H1 (cell line): ENCODE results near the gene MT1X. TPM values are rescaled to one million over a fixed set of nuclear protein-coding genes. Genes with fewer than 3 reads are reported as not detected.

Experiments used
- CTCF ChIA-PET: fragments of 300-600 bp; sonication (Branson Sonifier 250); formaldehyde crosslinking; loops from one replicate; lab custom pipeline; 2021; ENCODE audit not compliant: partially characterized antibody; lab: Charles Lee
- POLR2A ChIA-PET: fragments of 300-600 bp; sonication (Branson Sonifier 250); formaldehyde crosslinking; loops from one replicate; lab custom pipeline; 2021; ENCODE audit warnings: inconsistent platforms; ENCODE audit not compliant: partially characterized antibody; lab: Charles Lee
- DNase-seq, 2 experiments: peaks; one replicate each; pipeline versions ENCODE4 v3.0.0 to v3.0.0-alpha.2; 2010 to 2022; ENCODE audit warnings: low spot score in 2 of 2, low read depth in 1 of 2, mixed read lengths in 1 of 2
- FAIRE-seq: peaks from 2 replicates; lab custom pipeline; 2011; peaks lifted over from hg19 to GRCh38; lab: Jason Lieb, UNC
- H2AFZ ChIP-seq: 2 replicates; pipeline ENCODE4 v1.8.1; 2012; ENCODE audit warnings: low read length, inconsistent platforms
- H2AK5ac ChIP-seq: 2 replicates; pipeline ENCODE4 v1.6.1; 2013; ENCODE audit warnings: low read depth, low read length
- H2BK120ac ChIP-seq: replicated peaks from 2 replicates; pipeline ENCODE3; 2013; ENCODE audit warnings: low read depth, low read length, inconsistent platforms
- H2BK12ac ChIP-seq: 2 replicates; pipeline ENCODE4 v1.6.1; 2013; ENCODE audit warnings: low read depth, low read length
- H2BK15ac ChIP-seq: 2 replicates; pipeline ENCODE4 v1.6.1; 2013; ENCODE audit warnings: low read length
- H2BK20ac ChIP-seq: 2 replicates; pipeline ENCODE4 v1.6.1; 2013; ENCODE audit warnings: low read length
- H2BK5ac ChIP-seq: 2 replicates; pipeline ENCODE4 v1.6.1; 2013; ENCODE audit warnings: low read depth, low read length
- H3K14ac ChIP-seq: 2 replicates; pipeline ENCODE4 v1.6.1; 2013; ENCODE audit warnings: inconsistent platforms; ENCODE audit not compliant: insufficient read length
- H3K18ac ChIP-seq: 2 replicates; pipeline ENCODE4 v1.6.1; 2013; ENCODE audit warnings: low read length; ENCODE audit errors: extremely low read depth
- H3K23ac ChIP-seq: 2 replicates; pipeline ENCODE4 v1.6.1; 2013; ENCODE audit warnings: inconsistent platforms; ENCODE audit not compliant: insufficient read length
- H3K23me2 ChIP-seq: 2 replicates; pipeline ENCODE4 v1.6.1; 2013; ENCODE audit warnings: low read depth, low read length
- H3K27ac ChIP-seq: 2 replicates; pipeline ENCODE4 v1.6.1; 2011; ENCODE audit warnings: low read depth, low read length, inconsistent platforms
- H3K27me3 ChIP-seq, 4 experiments: replicated peaks in 1 of 4; 1 replicate in 1 of 4; 2 replicates in 3 of 4; pipeline versions ENCODE4 v1.6.1 to v1.8.1; 2011 to 2013; ENCODE audit warnings: low read length in 3 of 4, mild to moderate bottlenecking in 3 of 4, inconsistent platforms in 2 of 4, mixed read lengths in 2 of 4, moderate library complexity in 1 of 4; ENCODE audit not compliant: control insufficient read depth in 3 of 4, insufficient read depth in 3 of 4; ENCODE audit errors: extremely low read depth in 1 of 4
- H3K36me3 ChIP-seq, 4 experiments: 2 replicates each; pipeline versions ENCODE4 v1.6.1 to v1.8.1; 2011 to 2013; ENCODE audit warnings: mild to moderate bottlenecking in 4 of 4, low read length in 3 of 4, moderate library complexity in 2 of 4, control low read depth in 1 of 4, inconsistent platforms in 1 of 4; ENCODE audit not compliant: insufficient read depth in 4 of 4, control insufficient read depth in 2 of 4
- H3K4ac ChIP-seq: replicated peaks from 2 replicates; pipeline ENCODE3; 2013; ENCODE audit warnings: low read length, low read depth, mixed read lengths, inconsistent platforms; ENCODE audit not compliant: insufficient read length
- H3K4me1 ChIP-seq, 4 experiments: replicated peaks in 1 of 4; 1 replicate in 1 of 4; 2 replicates in 3 of 4; pipeline versions ENCODE4 v1.6.1 to v1.8.1; 2011 to 2013; ENCODE audit warnings: low read length in 3 of 4, inconsistent platforms in 2 of 4, mixed read lengths in 1 of 4; ENCODE audit not compliant: insufficient read depth in 4 of 4, control insufficient read depth in 3 of 4
- H3K4me2 ChIP-seq, 2 experiments: 2 replicates each; pipeline versions ENCODE4 v1.6.1 to v1.8.1; 2011 to 2013; ENCODE audit warnings: low read depth in 2 of 2, low read length in 2 of 2, control low read depth in 1 of 2, inconsistent platforms in 1 of 2, mild to moderate bottlenecking in 1 of 2; ENCODE audit not compliant: insufficient read depth in 1 of 2
- H3K4me3 ChIP-seq, 4 experiments: fragments of 200-600, 300-600 bp in 1 of 4; sonication (generic), shearing (Covaris generic), sonication (Bioruptor Twin) in 1 of 4; 2 replicates each; pipeline versions ENCODE4 v1.5.1 to v1.8.1; 2011 to 2016; ENCODE audit warnings: low read length in 4 of 4, low read depth in 3 of 4, control low read depth in 2 of 4, inconsistent platforms in 2 of 4, mild to moderate bottlenecking in 2 of 4, mixed read lengths in 1 of 4, moderate library complexity in 1 of 4; ENCODE audit not compliant: insufficient read depth in 2 of 4; ENCODE audit errors: extremely low read depth in 1 of 4
- H3K56ac ChIP-seq: replicated peaks from 2 replicates; pipeline ENCODE3; 2013; ENCODE audit warnings: low read depth, mild to moderate bottlenecking, mixed read lengths, low read length, inconsistent platforms; ENCODE audit not compliant: insufficient read length
- H3K79me1 ChIP-seq: 2 replicates; pipeline ENCODE4 v1.6.1; 2013; ENCODE audit warnings: low read depth, low read length, control low read depth
- H3K79me2 ChIP-seq, 2 experiments: 2 replicates each; pipeline versions ENCODE4 v1.6.1 to v1.8.1; 2012 to 2013; ENCODE audit warnings: low read length in 2 of 2, mild to moderate bottlenecking in 2 of 2, inconsistent platforms in 1 of 2; ENCODE audit not compliant: insufficient read depth in 2 of 2, control insufficient read depth in 1 of 2
- H3K9ac ChIP-seq, 4 experiments: replicated peaks in 1 of 4; 1 replicate in 1 of 4; 2 replicates in 3 of 4; pipeline versions ENCODE4 v1.6.1 to v1.8.1; 2011 to 2013; ENCODE audit warnings: low read depth in 3 of 4, low read length in 3 of 4, control low read depth in 2 of 4, mild to moderate bottlenecking in 2 of 4, moderate library complexity in 2 of 4, inconsistent platforms in 1 of 4; ENCODE audit errors: extremely low read depth in 1 of 4
- H3K9me3 ChIP-seq, 2 experiments: 2 replicates each; pipeline versions ENCODE4 v1.6.1 to v1.8.1; 2012 to 2013; ENCODE audit warnings: mild to moderate bottlenecking in 2 of 2, moderate library complexity in 2 of 2, control low read depth in 1 of 2, inconsistent platforms in 1 of 2, low read depth in 1 of 2, low read length in 1 of 2, mixed read lengths in 1 of 2; ENCODE audit not compliant: insufficient read depth in 2 of 2
- H4K20me1 ChIP-seq, 2 experiments: replicated peaks in 1 of 2; 2 replicates each; pipeline versions ENCODE3 to v1.8.1; 2011 to 2013; ENCODE audit warnings: inconsistent platforms in 2 of 2, low read length in 2 of 2, mild to moderate bottlenecking in 1 of 2; ENCODE audit not compliant: insufficient read depth in 2 of 2, control insufficient read depth in 1 of 2
- H4K5ac ChIP-seq: 2 replicates; pipeline ENCODE4 v1.6.1; 2013; ENCODE audit warnings: low read length, low read depth, mixed read lengths, inconsistent platforms; ENCODE audit not compliant: insufficient read length
- H4K8ac ChIP-seq: 2 replicates; pipeline ENCODE4 v1.8.0; 2013; ENCODE audit warnings: mild to moderate bottlenecking, moderate library complexity, low read length, inconsistent platforms; ENCODE audit not compliant: insufficient read depth; ENCODE audit errors: extremely low read depth
- H4K91ac ChIP-seq: replicated peaks from 2 replicates; pipeline ENCODE3; 2013; ENCODE audit warnings: low read length, mixed read lengths, inconsistent platforms; ENCODE audit not compliant: insufficient read length
- BCL11A ChIP-seq, 2 experiments: IDR thresholded peaks; one replicate each; pipeline ENCODE4 v1.6.1; 2011; ENCODE audit warnings: low read depth in 2 of 2, low read length in 2 of 2, mild to moderate bottlenecking in 2 of 2
- CHD1 ChIP-seq: IDR thresholded peaks from 2 replicates; pipeline ENCODE4 v1.6.1; 2012; ENCODE audit warnings: low read depth, low read length, improper control_type of control experiment
- CHD2 ChIP-seq: IDR thresholded peaks from 2 replicates; pipeline ENCODE4 v1.6.1; 2012; ENCODE audit warnings: low read length, improper control_type of control experiment
- NANOG ChIP-seq: IDR thresholded peaks from 2 replicates; pipeline ENCODE4 v1.6.1; 2011; ENCODE audit warnings: low read length, low read depth, mild to moderate bottlenecking, inconsistent platforms; ENCODE audit not compliant: insufficient read depth, poor library complexity, severe bottlenecking
- PHF8 ChIP-seq: fragments of 200-600 bp; sonication (generic); conservative IDR thresholded peaks from 2 replicates; pipeline ENCODE4 v1.7.1; 2012; ENCODE audit warnings: low read depth, mild to moderate bottlenecking, inconsistent platforms, low read length, moderate library complexity
- RBBP5 ChIP-seq: IDR thresholded peaks from 2 replicates; pipeline ENCODE4 v1.7.1; 2012; ENCODE audit warnings: low read depth, mild to moderate bottlenecking, inconsistent platforms, low read length, moderate library complexity, borderline replicate concordance
- SIX5 ChIP-seq: IDR thresholded peaks from 2 replicates; pipeline ENCODE4 v1.6.1; 2011; ENCODE audit warnings: mild to moderate bottlenecking, low read depth, low read length
- SP4 ChIP-seq: IDR thresholded peaks from 2 replicates; pipeline ENCODE4 v1.6.1; 2012; ENCODE audit warnings: low read length, inconsistent platforms
- SUZ12 ChIP-seq: fragments of 200-600 bp; sonication (generic); IDR thresholded peaks from 2 replicates; pipeline ENCODE4 v1.6.1; 2012; ENCODE audit warnings: mild to moderate bottlenecking, inconsistent platforms, low read length, moderate library complexity, mixed read lengths
- TBP ChIP-seq: IDR thresholded peaks from 2 replicates; pipeline ENCODE4 v1.6.1; 2011; ENCODE audit warnings: low read depth, low read length, improper control_type of control experiment
- WGBS, 2 experiments: shearing (Covaris generic) in 1 of 2; methylation state at CpG; one replicate each; pipeline versions ENCODE4 v1.1.6 to v1.1.7; 2013 to 2015; ENCODE audit warnings: low lambda C conversion rate in 2 of 2, mixed read lengths in 2 of 2, inconsistent platforms in 1 of 2, low coverage in 1 of 2, missing lambda C conversion rate in 1 of 2; ENCODE audit not compliant: insufficient replicate concordance in 2 of 2, insufficient coverage in 1 of 2, insufficient read length in 1 of 2; ENCODE audit errors: extremely low coverage in 1 of 2, missing lambda C conversion rate in 1 of 2; 5-methylcytosine and 5-hydroxymethylcytosine counted together
- polyA plus RNA-seq, 7 experiments: library from polyadenylated mRNA; depleted of rRNA in 3 of 7; stranded (reverse) in 5 of 7; unstranded in 2 of 7; fragments of >200 nt in 5 of 7; fragments of 200-250 nt in 2 of 7; gene quantifications; 1 replicate in 5 of 7; 2 replicates in 1 of 7; 4 replicates in 1 of 7; pipeline versions ENCODE4 v1.2.1 to v1.2.3, GENCODE V29; 2011 to 2013; ENCODE audit warnings: missing spikeins in 2 of 7, mixed read lengths in 2 of 7
- total RNA-seq: library from RNA; stranded (reverse); fragmentation: NEBNext Ultra II Directional; extraction: Animal tissue kit (Norgen Biotek cat#: 25700); gene quantifications from 2 replicates; pipeline ENCODE4 v1.2.1, GENCODE V29; 2021
- TF ChIP-seq, protein P1 (sequence below): IDR thresholded peaks from 2 replicates; pipeline ENCODE4 v1.6.1; 2012; ENCODE audit warnings: low read length, inconsistent platforms

MT1X gene
- total and polyA plus RNA-seq, 2 of the 8 experiments (the other 6 are each of a cell fraction or from before 2014, with no cell fraction given), result 52.4 to 1,060 TPM

GRCh38 chr16:56677474-56677873 is 4.8 kb upstream of the MT1X start:
- H3K79me2 ChIP-seq, result no peaks in the 10 kb centered on the region
- no peaks in the 10 kb centered on the region for H3K9me3 ChIP-seq
- no peaks in the 10 kb centered on the region for H3K79me1 ChIP-seq
- peaks cover 0 to 20% (median 4%) of the 10 kb centered on the region in 4 experiments; a peak in 5 of 7 replicates for H3K4me1 ChIP-seq
- H2AK5ac ChIP-seq, result no peak overlapping the region; the same call in 1 of the 2 replicates
- no peaks in the 10 kb centered on the region for H3K36me3 ChIP-seq
- WGBS, 2 experiments, result 74% methylated on average over 3 of the region's 3 CpGs; no CpG with 5 or more reads in 1 of the 2 experiments
- FAIRE-seq, result no peak
- H3K56ac ChIP-seq, result no peak overlapping the region
- H3K4ac ChIP-seq, result no peak overlapping the region
- ChIA-PET POLR2A (interaction anchor here (0.6 to 12.9 kb wide), 9 partner anchors 7 to 65 kb away, joined by 3 to 205 read pairs (median 10); partner anchors contain the start of genes MT1A, MT1E, MT1G and MT1H), CTCF (interaction anchor here (1.5 to 6.0 kb wide), 6 partner anchors 20 to 76 kb away, joined by 3 to 57 read pairs (median 6); no protein-coding TSS in a partner anchor)
- no peak overlapping the region for H3K4me3 ChIP-seq
- no peak overlapping the region for H3K9ac ChIP-seq
- 0 out of 4 replicates have a peak overlapping the region, but pooled peaks of 1 of the 2 experiments have one; percentile 90 for H3K4me2 ChIP-seq
- H3K23me2 ChIP-seq, result peaks cover 6% of the 10 kb centered on the region
- peaks cover 0 to 1% of the 10 kb centered on the region in 2 experiments for H4K20me1 ChIP-seq
- H2BK12ac ChIP-seq, result peak overlapping the region; percentile 70; the same call in 1 of the 2 replicates
- H3K18ac ChIP-seq, result no peak overlapping the region; the same call in 1 of the 2 replicates
- H3K23ac ChIP-seq, result no peak overlapping the region
- no peak overlapping the region for H4K5ac ChIP-seq
- DNase-seq, result no peak
- peaks cover 5 to 56% (median 29%) of the 10 kb centered on the region in 4 experiments for H3K27me3 ChIP-seq
- no peak overlapping the region for H3K27ac ChIP-seq
- TF ChIP-seq SP4 (no peak), CHD1 (no peak), SIX5 (no peak), PHF8 (no peak), SUZ12 (no peak), BCL11A (IDR thresholded peaks at IDR 0.05; ENCODE audit: low read depth in 2 of 2, low read length in 2 of 2) (no peak), TBP (no peak), NANOG (no peak), RBBP5 (no peak), CHD2 (no peak)
- TF ChIP-seq, protein P1, sequence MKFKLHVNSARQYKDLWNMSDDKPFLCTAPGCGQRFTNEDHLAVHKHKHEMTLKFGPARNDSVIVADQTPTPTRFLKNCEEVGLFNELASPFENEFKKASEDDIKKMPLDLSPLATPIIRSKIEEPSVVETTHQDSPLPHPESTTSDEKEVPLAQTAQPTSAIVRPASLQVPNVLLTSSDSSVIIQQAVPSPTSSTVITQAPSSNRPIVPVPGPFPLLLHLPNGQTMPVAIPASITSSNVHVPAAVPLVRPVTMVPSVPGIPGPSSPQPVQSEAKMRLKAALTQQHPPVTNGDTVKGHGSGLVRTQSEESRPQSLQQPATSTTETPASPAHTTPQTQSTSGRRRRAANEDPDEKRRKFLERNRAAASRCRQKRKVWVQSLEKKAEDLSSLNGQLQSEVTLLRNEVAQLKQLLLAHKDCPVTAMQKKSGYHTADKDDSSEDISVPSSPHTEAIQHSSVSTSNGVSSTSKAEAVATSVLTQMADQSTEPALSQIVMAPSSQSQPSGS, result no peak
- peak overlapping the region; percentile 41; the same call in 1 of the 2 replicates for H2BK20ac ChIP-seq
- H4K8ac ChIP-seq, result no peak overlapping the region
- H4K91ac ChIP-seq, result no peak overlapping the region
- H2AFZ ChIP-seq, result no peak overlapping the region
- H2BK15ac ChIP-seq, result peak overlapping the region; percentile 73; the same call in 1 of the 2 replicates
- no peak overlapping the region for H3K14ac ChIP-seq
- no peak overlapping the region for H2BK120ac ChIP-seq
- 0 out of 2 replicates have a peak overlapping the region, but pooled peaks have one; percentile 60 for H2BK5ac ChIP-seq
